ENCODE measurements around the gene ZNF850. TPM values are rescaled to one million over a fixed set of nuclear protein-coding genes. Genes with fewer than 3 reads are reported as not detected.

Gene ZNF850
- total RNA-seq, 1 donor from 2014 or later, result 7.9 TPM

- Mint-ChIP-seq H3K27ac (peak overlapping the region; percentile 89), H3K9me3 (peaks cover 8% of the 10 kb centered on the region), H3K4me1 (peaks cover 34% of the 10 kb centered on the region), H3K27me3 (no peaks in the 10 kb centered on the region), H3K4me3 (peak overlapping the region; percentile 98), H3K36me3 (ENCODE audit: low read depth) (peaks cover 61% of the 10 kb centered on the region)
- no peak for TF ChIP-seq CTCF (IDR thresholded peaks at IDR 0.05)
- ATAC-seq (ENCODE audit: low read depth), result no peak
- CTCF ChIA-PET, result no interaction called here
- intact Hi-C loops (cut with micrococcal nuclease), result loop anchor here (5.0 to 10.0 kb wide), 2 partner anchors 164 to 527 kb away; partner anchors contain the start of genes ZNF345, ZNF383 and ZNF585B
- DNase-seq, result no peak
- POLR2A ChIA-PET, result interaction anchor here (0.6 to 1.2 kb wide), 4 partner anchors 83 to 480 kb away, joined by 3 to 7 read pairs (median 4); partner anchors contain the start of genes ZNF382 and ZNF850
Observed at GRCh38 chr19:36688058-36688457, 84.5 kb downstream of the ZNF850 start.

DNA sequence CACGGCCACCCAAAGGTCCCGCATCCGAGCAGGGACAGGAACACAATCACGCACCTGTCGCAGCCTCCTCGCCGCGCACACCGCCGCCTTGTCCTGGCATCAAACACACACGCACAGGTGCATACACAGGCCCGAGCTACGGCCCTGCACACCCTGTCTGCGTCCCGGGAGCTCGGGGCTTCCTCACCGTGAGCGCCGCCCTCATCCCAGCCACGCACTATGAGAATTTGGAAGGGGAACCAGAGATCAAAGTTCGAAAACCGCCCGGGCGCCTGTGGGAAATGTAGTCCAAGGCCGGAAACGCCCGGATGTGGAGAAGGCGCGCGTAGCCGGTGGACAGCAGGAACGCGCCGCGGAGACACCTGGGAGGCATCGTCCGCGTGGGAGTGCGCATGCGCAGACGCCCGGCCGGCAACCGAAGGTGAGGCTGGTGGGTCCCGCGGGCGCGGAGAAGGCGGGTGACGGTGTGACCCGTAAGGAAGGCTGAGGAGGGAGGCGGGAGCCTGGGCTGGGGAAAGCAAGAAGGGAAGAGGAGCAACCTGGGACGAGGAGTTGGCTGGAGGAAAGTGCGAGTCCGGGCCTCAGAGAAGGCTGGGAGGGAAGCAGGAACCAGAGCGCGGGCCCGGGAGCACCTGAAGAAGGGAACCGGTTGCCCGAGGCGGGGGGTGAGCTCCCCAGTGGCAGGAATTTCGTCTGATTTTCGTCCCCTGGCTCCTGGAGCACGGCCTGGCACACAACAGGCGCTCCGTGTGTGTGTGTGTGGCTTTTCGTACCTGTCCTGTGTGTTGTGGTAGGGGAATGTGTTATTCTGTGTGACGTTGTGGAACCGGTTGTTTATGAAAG lies 85.2 kb downstream of the ZNF850 start, which contains the start of gene ZNF567:
ZNF567 (plus strand) TSS at position 399 of the 843 bp plus-strand sequence. CDS start 7,256 bp downstream, outside the sequence.
- DNase-seq (peak; percentile 95), ATAC-seq (ENCODE audit: low read depth) (peak; percentile 93)
- intact Hi-C loops (cut with micrococcal nuclease), result loop anchor here (1.0 to 10.0 kb wide), 13 partner anchors 21 to 779 kb away; partner anchors contain the start of genes ZNF260, ZNF345, ZNF382 and ZNF383
- Mint-ChIP-seq H3K4me3 (peak within 1 kb of the TSS; percentile 98), H3K4me1 (peaks cover 34% of the 10 kb centered on the region), H3K27me3 (no peaks in the 10 kb centered on the region), H3K27ac (peak within 1 kb of the TSS; percentile 89), H3K36me3 (ENCODE audit: low read depth) (peaks cover 56% of the 10 kb centered on the region), H3K9me3 (peaks cover 8% of the 10 kb centered on the region)
- CTCF ChIA-PET, result no interaction called here
- TF ChIP-seq CTCF (IDR thresholded peaks at IDR 0.05), result no peak
- POLR2A ChIA-PET, result interaction anchor here (0.6 to 1.9 kb wide), 7 partner anchors 82 to 1401 kb away, joined by 3 to 7 read pairs (median 5); partner anchors contain the start of genes ZNF345, ZNF382, ZNF529 and ZNF566

- Mint-ChIP-seq H3K27ac (peak overlapping the region; percentile 89), H3K36me3 (ENCODE audit: low read depth) (peaks cover 54% of the 10 kb centered on the region), H3K4me3 (peak overlapping the region; percentile 98), H3K4me1 (peaks cover 34% of the 10 kb centered on the region), H3K27me3 (no peaks in the 10 kb centered on the region), H3K9me3 (peaks cover 3% of the 10 kb centered on the region)
- ChIA-PET CTCF (no interaction called here), POLR2A (interaction anchor here (0.6 to 1.9 kb wide), 7 partner anchors 81 to 1402 kb away, joined by 3 to 7 read pairs (median 4); partner anchors contain the start of genes ZNF345, ZNF382, ZNF529 and ZNF566)
- intact Hi-C loops (cut with micrococcal nuclease), result loop anchor here (1.0 to 10.0 kb wide), 13 partner anchors 20 to 780 kb away; partner anchors contain the start of genes ZNF260, ZNF345, ZNF382 and ZNF383
- ATAC-seq (ENCODE audit: low read depth) (no peak), DNase-seq (no peak)
- no peak for TF ChIP-seq CTCF (IDR thresholded peaks at IDR 0.05)
Observed at GRCh38 chr19:36686365-36687213, 86.0 kb downstream of the ZNF850 start.

GRCh38 chr19:36685835-36686234 lies 86.8 kb downstream of the ZNF850 start:
- POLR2A ChIA-PET, result interaction anchor here (0.6 to 1.9 kb wide), 4 partner anchors 81 to 334 kb away, joined by 3 to 10 read pairs (median 6); partner anchors contain the start of genes ZNF382 and ZNF529
- Mint-ChIP-seq H3K27me3 (no peaks in the 10 kb centered on the region), H3K9me3 (peaks cover 3% of the 10 kb centered on the region), H3K4me3 (peak overlapping the region; percentile 98), H3K4me1 (peaks cover 34% of the 10 kb centered on the region), H3K36me3 (ENCODE audit: low read depth) (peaks cover 52% of the 10 kb centered on the region), H3K27ac (no peak overlapping the region)
- no peak for DNase-seq
- no peak for ATAC-seq (ENCODE audit: low read depth)
- intact Hi-C loops (cut with micrococcal nuclease), result loop anchor here (2.0 to 10.0 kb wide), 5 partner anchors 87 to 781 kb away; partner anchors contain the start of genes ZNF345, ZNF383, ZNF420 and ZNF569
- no peak for TF ChIP-seq CTCF (IDR thresholded peaks at IDR 0.05)
- CTCF ChIA-PET, result no interaction called here

All from activated B cell treated with CpG ODN at 0.5 μM for 24 hours (primary cell).